CD4-positive, alpha-beta T cell treated with Interleukin-12 subunit alpha and Interleukin-12 subunit beta, for 1 hour (primary cell): ENCODE results near the gene DHRSX.

Source experiments
- DNase-seq: peaks from one replicate; pipeline ENCODE4 v3.0.0-alpha.2; 2020

The DHRSX gene

DNA sequence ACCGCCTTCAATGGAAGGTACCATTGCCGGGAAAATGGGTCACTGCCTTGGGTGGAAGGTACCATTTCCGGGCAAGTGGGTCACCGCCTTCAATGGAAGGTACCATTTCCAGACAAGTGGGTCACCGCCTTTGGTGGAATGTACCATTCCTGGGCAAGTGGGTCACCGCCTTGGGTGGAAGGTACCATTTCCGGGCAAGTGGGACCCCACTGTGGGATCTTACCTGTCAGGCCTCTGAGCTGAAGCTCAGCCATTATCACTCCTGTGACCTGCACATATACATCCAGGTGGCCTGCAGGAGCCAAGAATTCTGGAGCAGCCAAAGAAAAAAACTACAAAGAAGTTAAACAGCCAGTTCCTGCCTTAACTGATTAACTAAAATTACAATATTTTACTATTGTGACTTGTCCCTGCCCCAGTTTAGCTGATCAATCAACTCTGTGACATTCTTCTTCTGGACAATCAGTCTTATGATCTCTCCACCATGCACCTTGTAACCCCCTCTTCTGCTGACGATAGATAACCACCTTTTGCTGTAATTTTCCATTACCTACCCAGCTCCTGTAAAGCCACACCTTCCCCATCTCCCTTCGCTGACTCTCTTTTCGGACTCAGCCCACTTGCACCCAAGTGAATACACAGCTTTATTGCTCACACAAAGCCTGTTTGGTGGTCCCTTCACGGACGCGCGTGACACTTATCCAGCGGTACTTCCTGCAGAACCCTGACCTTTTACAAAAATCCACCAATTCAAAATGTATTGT, 313.2 kb downstream of the DHRSX start:
- DNase-seq: no peak

DNA sequence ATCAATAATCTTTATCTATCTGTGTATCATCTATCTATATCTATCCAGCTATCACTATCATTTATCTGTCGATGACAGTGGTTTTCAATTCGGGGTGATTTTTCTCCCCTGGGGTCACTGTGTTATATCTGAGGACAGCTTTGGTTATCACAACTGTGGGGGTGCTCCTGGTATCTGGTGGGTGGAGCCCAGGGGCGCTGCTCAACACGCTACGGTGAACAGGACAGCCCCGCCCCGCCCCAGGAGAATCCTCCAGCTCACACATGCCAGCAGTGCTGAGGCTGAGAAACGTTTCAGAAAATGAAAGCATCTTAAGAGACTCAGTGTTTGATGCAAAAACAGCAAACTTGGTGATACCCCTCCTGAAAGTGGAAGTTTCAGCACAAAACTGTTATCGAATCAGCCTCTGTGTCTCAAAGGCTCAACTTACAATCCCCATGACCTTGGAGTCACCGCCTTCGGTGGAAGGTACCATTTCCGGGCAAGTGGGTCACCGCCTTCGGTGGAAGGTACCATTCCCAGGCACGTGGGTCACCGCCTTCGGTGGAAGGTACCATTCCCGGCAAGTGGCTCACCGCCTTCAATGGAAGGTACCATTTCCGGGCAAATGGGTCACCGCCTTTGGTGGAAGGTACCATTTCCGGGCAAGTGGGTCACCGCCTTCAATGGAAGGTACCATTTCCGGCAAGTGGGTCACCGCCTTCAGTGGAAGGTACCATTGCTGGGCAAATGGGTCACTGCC, 315.3 kb downstream of the DHRSX start:
- no peak for DNase-seq

- no peak for DNase-seq
These were observed 316.7 kb downstream of the DHRSX start for GRCh38 chrX:2184089-2184488.

GRCh38 chrX:2183193-2183725, 317.5 kb downstream of the DHRSX start:
- no peak for DNase-seq

GRCh38 chrX:2177541-2177940, 323.2 kb downstream of the DHRSX start:
- no peak for DNase-seq

GRCh38 chrX:2176733-2177132, 324.0 kb downstream of the DHRSX start:
- DNase-seq: no peak

DNA sequence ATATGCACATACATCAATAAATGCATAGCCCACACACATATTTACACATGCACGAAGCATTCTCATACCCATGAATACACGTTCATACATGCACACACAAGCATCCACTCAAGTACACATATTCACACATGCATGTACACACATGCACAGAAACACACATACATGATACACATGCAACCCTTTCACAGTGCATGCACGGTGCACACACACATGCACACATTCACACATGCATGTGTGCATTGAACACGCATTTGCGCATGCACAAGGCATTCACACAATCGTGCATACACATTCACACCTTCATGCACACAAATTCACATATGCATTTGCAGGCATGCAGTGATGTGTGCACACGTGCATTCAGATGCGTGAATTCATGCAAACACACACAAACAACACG, 324.5 kb downstream of the DHRSX start:
- no peak for DNase-seq

GRCh38 chrX:2172359-2172758, 328.4 kb downstream of the DHRSX start:
- DNase-seq: no peak
